SKM-1 treated with dmso at 0.1 percent for 144 hours (cell line): ENCODE data around the gene MAP6.
"Not testable (repeated sequence)": the region's sequence is repeated elsewhere in the genome, so short reads cannot be mapped to it uniquely, and the experiment has no call there.

Source experiments
- DNase-seq: peaks from one replicate; lab custom pipeline; 2025; ENCODE audit not compliant: unreplicated experiment; lab: John Stamatoyannopoulos, UW

The MAP6 gene

DNA sequence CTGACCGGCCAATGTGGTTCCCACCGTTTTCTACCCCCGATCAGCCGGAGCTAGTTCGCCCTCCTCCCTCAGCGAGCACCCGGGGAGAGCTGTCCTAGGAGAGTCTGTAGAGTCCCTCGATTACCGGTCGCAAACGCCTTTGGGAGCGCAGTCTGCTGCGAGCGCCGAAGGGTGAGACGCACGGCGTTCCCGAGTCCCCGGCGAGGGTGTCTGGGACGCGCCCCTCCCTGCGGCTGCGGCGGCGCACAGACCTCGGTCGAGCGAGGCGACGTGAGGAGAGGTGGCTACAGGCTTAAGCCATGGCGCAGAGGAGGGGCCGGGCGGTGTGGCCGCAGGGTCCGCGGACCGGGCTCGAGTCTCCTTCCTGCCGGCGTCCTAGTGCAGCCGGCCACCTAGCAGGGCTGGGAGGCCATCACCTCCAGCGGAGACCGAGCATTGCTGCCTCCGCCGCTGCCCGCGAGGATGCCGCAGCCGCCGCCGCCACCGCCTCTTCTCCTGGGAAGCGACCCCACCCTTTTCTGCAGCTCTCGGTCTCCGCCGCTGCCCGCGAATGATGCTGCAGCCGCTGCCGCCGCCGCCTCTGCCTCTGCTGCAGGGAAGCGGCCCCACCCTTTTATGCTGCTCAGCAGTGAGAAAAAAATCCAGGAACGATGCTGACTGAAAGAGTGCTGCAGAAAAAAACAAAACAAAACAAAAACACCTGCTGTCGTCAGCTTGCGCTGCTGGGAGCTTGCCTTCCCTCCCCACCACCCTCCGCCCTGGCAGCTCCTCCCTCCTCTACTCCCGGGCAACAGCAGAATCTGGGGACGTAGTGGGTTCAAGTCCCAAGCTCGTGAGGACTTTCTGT lies at the start of gene MAP6:
MAP6 (minus strand) TSS at position 588 of the 847 bp plus-strand sequence. CDS start 669 bp downstream, outside the sequence.
- no peak for DNase-seq

- DNase-seq = no peak
Observed at GRCh38 chr11:75717608-75718418, 49.0 kb upstream of the MAP6 start, which contains the start of gene MOGAT2. Gene MOGAT2, plus strand, starts transcription at chr11:75717838. Its CDS starts 51 bp downstream, at chr11:75717889.

DNA sequence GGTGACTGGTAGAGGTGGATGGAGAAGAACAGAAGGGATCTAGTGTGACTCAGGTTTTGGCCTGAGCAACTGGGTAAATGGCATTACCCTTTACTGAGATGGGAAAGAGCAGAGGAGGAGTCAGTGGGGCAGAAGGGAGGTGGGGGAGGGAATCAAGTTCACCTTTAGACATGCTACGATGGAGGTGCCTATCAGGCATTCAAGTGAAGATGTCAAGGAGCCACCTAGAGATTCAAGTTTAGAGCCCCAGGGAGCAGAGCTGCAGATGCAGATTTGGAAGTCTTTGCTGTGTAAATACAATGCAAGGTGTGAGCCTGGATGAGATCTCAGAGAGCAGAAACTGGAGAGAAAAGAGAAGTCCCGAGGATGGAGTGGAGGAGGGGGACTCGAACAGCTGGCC lies 47.8 kb upstream of the MAP6 start:
- no peak for DNase-seq

DNA sequence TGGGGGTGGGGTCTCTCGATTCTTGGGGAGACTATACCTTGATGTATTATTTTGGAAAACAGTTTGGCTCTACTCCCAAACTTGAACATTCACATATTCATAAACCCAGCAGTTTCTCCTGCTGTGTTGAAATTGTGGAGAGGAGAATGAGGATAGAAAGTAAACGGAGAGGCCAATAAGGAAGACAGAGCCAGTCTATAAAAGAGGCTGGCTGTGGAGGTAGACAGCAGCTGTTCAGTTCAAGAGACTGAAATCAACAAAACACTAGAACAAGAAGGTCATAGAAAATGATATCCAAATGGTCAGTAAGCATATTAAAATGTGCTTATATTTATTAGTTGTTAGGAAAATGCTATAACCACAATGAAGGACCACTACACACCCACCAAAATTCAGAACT lies 46.9 kb upstream of the MAP6 start:
- no peak for DNase-seq

GRCh38 chr11:75714211-75714610 lies 45.4 kb upstream of the MAP6 start:
- no peak for DNase-seq

GRCh38 chr11:75706260-75706729 lies 37.5 kb upstream of the MAP6 start:
- DNase-seq = peak; percentile 78

GRCh38 chr11:75705541-75705940 lies 36.7 kb upstream of the MAP6 start:
- no peak for DNase-seq

DNA sequence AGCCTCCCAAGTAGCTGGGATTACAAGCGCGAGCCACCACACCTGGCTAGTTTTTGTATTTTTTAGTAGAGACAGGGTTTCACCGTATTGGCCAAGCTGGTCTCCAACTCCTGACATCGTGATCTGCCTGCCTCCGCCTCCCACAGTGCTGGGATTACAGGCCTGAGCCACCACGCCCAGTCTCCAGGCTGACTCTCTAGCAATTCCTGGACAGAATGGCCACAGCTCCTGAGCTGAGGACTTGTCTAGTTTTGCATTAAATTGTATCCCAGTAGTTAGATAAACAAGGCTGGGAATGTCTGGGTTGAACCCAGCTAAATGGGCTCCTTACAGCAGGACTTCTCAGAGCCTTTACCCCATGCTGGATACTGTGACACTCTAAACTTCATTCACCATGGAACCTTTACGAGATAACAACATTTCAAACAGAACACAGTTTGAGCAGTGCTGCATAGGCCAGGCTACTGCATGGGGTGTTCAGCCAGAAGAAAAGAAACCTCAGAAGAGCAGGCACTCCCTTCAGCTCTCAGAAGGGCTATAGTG lies 34.9 kb upstream of the MAP6 start:
- DNase-seq = no peak

- no peak for DNase-seq
Observed at GRCh38 chr11:75700940-75701339, 32.1 kb upstream of the MAP6 start.

DNA sequence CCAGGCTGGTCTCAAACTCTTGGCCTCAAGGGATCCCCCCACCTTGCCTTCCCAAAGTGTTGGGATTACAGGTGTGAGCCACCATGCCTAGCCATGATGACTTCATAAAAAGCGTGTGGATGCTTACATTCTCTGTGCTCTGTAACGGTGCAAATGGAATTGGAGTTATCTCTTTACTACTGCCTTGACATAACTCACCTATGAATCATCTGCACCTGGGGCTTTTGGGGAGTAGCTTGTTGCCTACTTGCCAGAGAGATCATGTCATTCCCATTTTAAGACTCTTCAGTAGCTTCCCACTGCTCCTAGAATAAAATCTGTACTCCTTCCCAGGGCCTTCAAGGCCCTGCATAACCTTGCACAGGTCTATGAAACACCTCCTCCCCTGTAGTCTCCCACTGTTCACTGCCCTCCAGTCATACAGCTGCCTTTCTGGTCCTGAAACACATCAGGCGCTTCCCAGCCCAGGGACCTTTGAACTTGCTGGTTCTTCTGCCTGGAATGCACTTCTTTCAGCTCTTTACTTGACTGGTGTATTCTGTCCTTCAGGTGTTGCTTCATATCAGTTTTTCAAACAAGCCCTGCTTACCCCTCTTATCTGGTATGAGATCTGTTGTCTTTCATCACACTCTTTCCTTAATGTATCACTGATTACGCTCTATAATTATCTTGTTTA lies 29.2 kb upstream of the MAP6 start:
- DNase-seq = no peak

DNA sequence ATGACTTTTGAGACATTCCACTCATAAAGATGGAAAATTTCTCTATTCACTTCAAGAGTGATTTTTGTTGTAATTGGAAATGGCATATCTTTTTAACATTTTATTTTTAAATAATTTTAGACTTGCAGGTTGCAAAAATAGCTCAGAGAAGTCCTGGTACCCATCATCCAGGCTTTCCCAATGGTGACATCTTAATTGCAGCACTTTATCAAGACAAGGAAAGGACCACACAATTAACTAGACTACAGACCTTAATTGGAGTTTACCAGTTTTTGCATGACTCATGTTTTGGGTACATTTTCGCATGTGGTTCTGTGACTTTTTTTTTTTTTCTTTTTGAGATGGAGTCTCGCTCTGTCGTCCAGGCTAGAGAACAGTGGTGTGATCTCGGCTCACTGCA lies 23.0 kb upstream of the MAP6 start:
- no peak for DNase-seq

DNA sequence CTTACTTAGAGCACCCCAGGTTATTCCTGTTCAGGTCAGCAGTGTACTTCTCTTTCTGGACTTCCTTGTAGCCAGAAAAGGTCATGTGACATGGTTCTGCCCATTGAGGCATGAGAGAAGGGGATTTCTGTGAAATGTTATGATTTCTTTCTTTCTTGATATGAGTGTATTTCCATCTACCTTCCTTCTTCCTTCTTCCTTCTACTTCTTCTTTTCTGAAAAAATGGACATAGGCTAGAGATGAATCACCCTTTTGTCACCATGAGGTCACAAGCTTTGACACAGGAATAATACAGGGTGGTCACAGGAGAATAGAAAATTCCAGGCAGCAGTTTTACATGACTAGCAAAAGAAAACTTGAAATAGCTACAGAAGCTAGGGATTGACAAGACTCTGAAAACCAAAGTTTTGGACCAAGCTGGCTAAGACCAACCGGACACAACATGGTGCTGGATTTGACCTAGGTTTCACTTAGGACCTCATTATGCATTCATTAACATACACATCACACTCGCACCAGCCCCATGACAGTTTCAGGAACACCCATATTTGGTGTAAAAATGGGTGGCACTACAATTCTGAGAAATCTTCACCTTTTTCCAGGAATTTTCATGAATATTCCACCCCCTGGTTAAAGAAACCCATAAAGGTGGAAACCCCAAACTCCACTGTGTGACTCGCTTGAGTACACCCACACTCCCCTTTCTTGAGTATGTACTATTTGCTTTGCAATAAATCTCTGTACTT lies 21.2 kb upstream of the MAP6 start:
- peak; percentile 30 for DNase-seq

GRCh38 chr11:75683856-75684255 lies 15.0 kb upstream of the MAP6 start:
- not testable (repeated sequence) for DNase-seq

DNA sequence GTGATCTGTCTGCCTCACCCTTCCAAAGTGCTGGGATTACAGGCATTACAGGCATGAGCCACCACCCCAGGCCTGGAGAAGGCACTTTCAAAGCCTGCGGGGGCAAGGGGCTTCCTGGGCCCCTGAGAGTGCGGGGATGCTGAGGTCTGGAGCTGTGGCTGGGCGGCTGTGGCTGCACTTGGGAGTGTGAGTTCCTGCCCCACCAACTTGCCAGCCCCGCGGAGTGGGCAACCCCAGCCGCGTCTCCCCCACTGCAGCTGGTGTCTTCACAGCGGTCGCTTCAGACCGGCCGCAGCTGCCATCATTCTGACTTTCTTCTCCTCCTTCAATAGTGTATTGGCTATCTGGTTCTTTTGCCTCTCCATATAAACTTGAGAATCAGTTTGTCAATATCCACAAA lies 10.7 kb upstream of the MAP6 start:
- no peak for DNase-seq

- no peak for DNase-seq
Observed at GRCh38 chr11:75678620-75679259, 9.9 kb upstream of the MAP6 start.

DNA sequence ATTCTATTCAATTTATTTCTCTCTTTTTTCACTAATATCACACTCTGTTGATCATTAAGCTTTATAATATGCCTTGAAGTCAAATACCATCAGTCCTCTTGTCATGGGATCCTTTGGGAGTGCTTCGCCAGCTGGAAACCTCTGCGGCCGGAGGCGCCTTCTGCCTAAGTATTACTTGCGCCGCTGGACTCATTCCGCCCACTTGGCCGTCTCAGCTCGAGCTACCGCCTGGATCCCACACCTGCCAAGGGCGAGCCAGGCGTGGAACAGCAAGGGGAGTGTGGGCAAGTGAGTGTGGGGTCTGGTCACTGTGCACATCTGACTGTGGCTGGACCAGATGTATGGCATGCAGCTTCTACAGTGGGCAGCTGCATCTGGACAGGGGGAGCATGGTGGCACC lies 9.1 kb upstream of the MAP6 start:
- DNase-seq = no peak

DNA sequence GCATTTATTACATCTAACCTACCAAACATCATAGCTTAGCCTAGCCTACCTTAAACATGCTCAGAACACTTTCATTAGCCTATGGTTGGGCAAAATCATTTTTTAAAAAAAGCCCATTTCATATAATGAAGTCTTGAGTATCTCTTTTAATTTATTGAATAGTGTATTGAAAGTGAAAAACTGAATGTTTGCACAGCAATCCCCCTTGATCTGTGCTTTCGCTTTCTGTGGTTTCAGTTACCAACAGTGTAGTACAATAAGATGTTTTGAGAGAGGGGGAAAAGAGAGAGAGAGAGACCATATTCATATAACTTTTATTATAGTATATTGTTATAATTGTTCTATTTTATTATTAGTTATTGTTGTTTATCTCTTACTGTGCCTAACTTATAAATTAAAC lies 8.4 kb upstream of the MAP6 start:
- no peak for DNase-seq

GRCh38 chr11:75673977-75674582 lies 5.2 kb upstream of the MAP6 start:
- DNase-seq = no peak

DNA sequence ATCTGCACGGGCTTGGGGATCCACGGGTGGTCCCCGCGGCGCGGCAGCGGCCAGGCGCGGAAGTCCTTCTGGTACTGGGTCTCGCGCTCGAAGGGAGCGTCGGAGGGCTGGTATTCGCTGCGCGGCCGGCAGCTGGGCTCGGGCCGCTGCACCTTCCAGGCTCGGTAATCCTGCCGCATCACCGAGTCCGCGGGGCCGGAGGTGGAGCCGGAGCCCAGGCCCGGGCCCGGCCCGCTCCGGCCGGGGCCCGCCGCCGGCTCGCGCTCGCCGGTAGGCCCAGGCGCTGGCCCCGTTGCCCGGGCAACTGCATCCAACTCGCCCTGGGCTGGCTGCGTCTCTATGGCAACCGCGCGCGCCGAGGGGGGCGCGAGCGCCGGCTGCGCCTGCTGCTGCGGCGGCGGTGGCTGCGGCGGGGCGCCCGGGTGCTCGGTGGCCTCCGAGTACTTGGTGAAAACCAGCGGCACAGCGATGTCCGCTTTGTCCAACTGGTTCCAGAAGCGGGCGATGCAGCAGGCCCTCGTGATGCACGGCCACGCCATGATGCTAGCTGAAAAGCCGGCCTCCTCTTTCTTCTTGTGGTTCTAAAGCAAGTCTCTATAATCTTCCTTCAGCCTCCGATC lies 897 bp downstream of the MAP6 start:
- DNase-seq = no peak
